ENCODE results near the gene ANKRD23. TPM values are rescaled to one million over a fixed set of nuclear protein-coding genes. Genes with fewer than 3 reads are reported as not detected.

Gene ANKRD23
- total and polyA plus RNA-seq, 10 donors: 2.4 to 19.8 (median 5.9) TPM

- DNase-seq: no peak
- TF ChIP-seq CTCF (IDR thresholded peaks at IDR 0.05 in 8 of 11, conservative IDR thresholded peaks at IDR 0.05 in 3 of 11) (no peak), POLR2AphosphoS5 (IDR thresholded peaks at IDR 0.05) (no peak), POLR2A (IDR thresholded peaks at IDR 0.05) (no peak)
- Histone ChIP-seq H3K27ac (no peak overlapping the region), H3K9me3 (no peaks in the 10 kb centered on the region), H3K4me1 (peaks cover 11 to 47% (median 32%) of the 10 kb centered on the region in 6 donors), H3K4me3 (no peak overlapping the region), H3K27me3 (replicated peaks in 1 of 7) (no peaks in the 10 kb centered on the region), H3K36me3 (peaks cover 0 to 82% (median 33%) of the 10 kb centered on the region in 6 donors)
- intact Hi-C loops (cut with DNase I; ENCODE audit: low total_unique reads): no loop called here
- 77 to 97% (median 84%) methylated on average over 4 of the region's 4 CpGs for WGBS, 5 donors
These were observed 8.0 kb downstream of the ANKRD23 start for GRCh38 chr2:96835830-96836229.

DNA sequence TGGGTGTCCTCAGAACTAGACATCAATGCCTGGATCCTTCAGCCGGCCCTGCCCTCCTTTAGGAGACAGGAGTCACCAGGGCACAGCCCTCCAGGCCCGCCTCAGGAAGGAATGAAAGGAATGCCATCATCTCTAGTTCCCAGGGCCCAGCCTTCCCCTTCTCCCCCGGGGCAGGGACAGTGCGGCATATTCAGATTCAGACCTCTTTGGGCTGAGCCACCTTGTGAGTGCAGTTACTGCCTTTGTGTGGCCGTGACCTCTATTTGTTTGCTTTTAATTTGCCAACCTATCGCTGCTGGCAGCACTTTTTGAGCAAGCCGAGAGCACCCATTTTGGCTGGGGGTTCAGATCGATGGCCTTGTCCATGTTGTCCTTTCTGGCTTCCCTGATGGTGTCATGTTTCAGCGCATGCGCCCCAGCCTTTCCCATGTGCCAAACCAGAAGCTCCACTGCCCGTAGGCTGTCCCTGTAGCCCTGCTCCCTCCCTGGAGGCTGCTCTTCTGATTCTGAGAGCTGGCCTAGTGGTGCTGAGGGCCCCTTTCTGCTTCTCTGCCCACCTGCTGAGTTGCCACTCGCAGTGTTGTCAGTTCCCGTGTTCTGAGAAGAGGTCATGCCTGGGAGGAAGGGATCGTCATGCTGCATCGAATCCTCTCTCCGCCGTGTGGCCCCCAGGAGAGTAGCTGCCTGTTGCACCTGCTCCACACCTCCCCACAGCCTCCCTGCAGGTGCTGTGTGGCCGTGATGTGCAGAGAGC, 10.9 kb downstream of the ANKRD23 start:
- Histone ChIP-seq H3K36me3 (peaks cover 0 to 90% (median 60%) of the 10 kb centered on the region in 6 donors), H3K9me3 (no peaks in the 10 kb centered on the region), H3K4me1 (peaks cover 0 to 23% (median 13%) of the 10 kb centered on the region in 6 donors), H3K27me3 (replicated peaks in 1 of 7) (no peaks in the 10 kb centered on the region), H3K4me3 (no peak overlapping the region), H3K27ac (peak overlapping the region; percentile 15 to 77 (median 60))
- no peak for TF ChIP-seq POLR2A (IDR thresholded peaks at IDR 0.05)
- TF ChIP-seq CTCF (IDR thresholded peaks at IDR 0.05 in 8 of 11, conservative IDR thresholded peaks at IDR 0.05 in 3 of 11): no peak
- peak; percentile 58 to 74 (median 63) for TF ChIP-seq POLR2AphosphoS5 (IDR thresholded peaks at IDR 0.05)
- 46 to 77% (median 65%) methylated on average over 18 of the region's 18 CpGs for WGBS, 5 donors
- peak; percentile 85 for DNase-seq
- intact Hi-C loops (cut with DNase I; ENCODE audit: low total_unique reads): no loop called here

- TF ChIP-seq CTCF (IDR thresholded peaks at IDR 0.05 in 8 of 11, conservative IDR thresholded peaks at IDR 0.05 in 3 of 11): no peak
- TF ChIP-seq POLR2AphosphoS5 (IDR thresholded peaks at IDR 0.05): no peak
- no peak for TF ChIP-seq POLR2A (IDR thresholded peaks at IDR 0.05)
- Histone ChIP-seq H3K36me3 (peaks cover 0 to 90% (median 64%) of the 10 kb centered on the region in 6 donors), H3K27ac (peak overlapping the region; percentile 15 to 77 (median 60)), H3K4me3 (no peak overlapping the region), H3K27me3 (replicated peaks in 1 of 7) (no peaks in the 10 kb centered on the region), H3K4me1 (peaks cover 0 to 23% (median 13%) of the 10 kb centered on the region in 6 donors), H3K9me3 (no peaks in the 10 kb centered on the region)
- peak; percentile 60 for DNase-seq
- intact Hi-C loops (cut with DNase I; ENCODE audit: low total_unique reads): no loop called here
- 85 to 89% (median 88%) methylated on average over 11 of the region's 11 CpGs for WGBS, 5 donors
These were observed 11.4 kb downstream of the ANKRD23 start for GRCh38 chr2:96832408-96832753.

- no peak for DNase-seq
- peaks cover 0 to 92% (median 71%) of the 10 kb centered on the region in 6 donors for H3K36me3 ChIP-seq
- peaks cover 0 to 23% (median 13%) of the 10 kb centered on the region in 6 donors for H3K4me1 ChIP-seq
- no peaks in the 10 kb centered on the region for H3K9me3 ChIP-seq
- intact Hi-C loops (cut with DNase I; ENCODE audit: low total_unique reads): no loop called here
- no peaks in the 10 kb centered on the region for H3K27me3 ChIP-seq (replicated peaks in 1 of 7)
- 79 to 92% (median 87%) methylated on average over 10 of the region's 10 CpGs for WGBS, 5 donors
- H3K4me3 ChIP-seq: no peak overlapping the region
- TF ChIP-seq POLR2A (IDR thresholded peaks at IDR 0.05): no peak
- TF ChIP-seq POLR2AphosphoS5 (IDR thresholded peaks at IDR 0.05): peak in 1 of 3 donors; percentile 27
- peak overlapping the region in 5 of 8 donors; percentile 56 to 77 (median 66) for H3K27ac ChIP-seq
These were observed 12.1 kb downstream of the ANKRD23 start for GRCh38 chr2:96831679-96832078.
